Measurements from ENCODE around the gene WDR35.

The WDR35 gene

DNA sequence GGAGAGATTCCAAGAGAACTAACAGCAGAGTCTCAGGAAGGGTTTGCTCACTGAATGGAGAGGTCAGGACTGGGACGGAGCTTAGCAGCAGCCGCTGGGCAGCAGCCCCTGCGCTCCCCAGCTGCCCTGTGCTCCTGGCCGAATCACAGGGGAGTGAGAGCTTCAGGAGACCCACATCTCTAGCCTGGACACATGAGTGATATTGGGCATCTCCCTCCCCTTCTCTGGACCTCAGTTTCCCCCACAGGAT is 22.1 kb upstream of the WDR35 start:
- 30 to 31% methylated on average over 4 of the region's 4 CpGs for WGBS, 2 experiments
- no peaks in the 10 kb centered on the region for H3K9me3 ChIP-seq (ENCODE audit: control insufficient read depth, low read length)
- peak overlapping the region; percentile 39 for H3K4me3 ChIP-seq (ENCODE audit: insufficient read depth, low read depth, low read length)
- peaks cover 15% of the 10 kb centered on the region for H3K4me1 ChIP-seq (ENCODE audit: control insufficient read depth, insufficient read depth, low read length)
- H3K36me3 ChIP-seq (ENCODE audit: control insufficient read depth, insufficient read depth, low read length), result no peaks in the 10 kb centered on the region
- H3K27me3 ChIP-seq (ENCODE audit: control insufficient read depth, insufficient read depth, low read length, poor library complexity, severe bottlenecking), result peaks cover 44% of the 10 kb centered on the region
- no peak overlapping the region for H3K27ac ChIP-seq (ENCODE audit: insufficient read depth, low read depth, low read length, poor library complexity, severe bottlenecking)

DNA sequence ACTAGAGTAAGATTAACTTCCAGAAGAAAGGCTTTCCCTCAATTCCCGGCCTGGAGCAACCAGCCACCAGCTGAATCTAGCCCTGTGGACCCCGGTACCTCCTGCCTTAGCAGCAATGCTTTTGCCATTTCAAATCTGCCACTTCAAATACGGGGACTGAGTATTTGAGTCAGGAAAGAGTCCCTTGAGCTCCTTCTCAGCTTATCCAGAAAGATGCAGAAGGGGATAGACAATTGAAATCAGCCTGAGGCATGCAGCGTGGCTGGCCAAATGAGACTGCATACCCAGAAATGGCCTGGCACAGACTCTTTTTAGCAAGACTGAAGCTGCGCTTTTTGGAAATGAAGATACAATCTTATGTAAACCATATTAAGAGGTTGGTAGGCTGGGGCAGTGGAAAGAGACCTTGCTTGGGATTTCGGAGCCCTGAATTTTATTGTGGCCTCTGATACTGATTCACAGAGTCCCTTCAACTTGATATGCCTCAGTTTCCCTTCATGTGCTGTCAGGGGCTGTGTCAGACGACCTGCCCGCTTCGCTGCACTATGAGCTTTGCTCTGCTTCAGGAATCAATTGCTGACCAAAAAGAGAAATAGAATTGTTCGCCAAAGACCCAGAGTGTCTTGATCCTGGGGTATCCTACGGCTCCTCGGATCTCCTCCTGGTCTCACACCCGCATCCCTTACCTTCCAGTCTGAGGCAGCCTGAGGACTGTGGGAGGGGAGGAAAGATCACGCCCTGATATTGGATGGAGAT is 21.5 kb upstream of the WDR35 start:
- Histone ChIP-seq H3K4me3 (ENCODE audit: insufficient read depth, low read depth, low read length) (peak overlapping the region; percentile 39), H3K4me1 (ENCODE audit: control insufficient read depth, insufficient read depth, low read length) (peaks cover 15% of the 10 kb centered on the region), H3K27me3 (ENCODE audit: control insufficient read depth, insufficient read depth, low read length, poor library complexity, severe bottlenecking) (peaks cover 44% of the 10 kb centered on the region), H3K36me3 (ENCODE audit: control insufficient read depth, insufficient read depth, low read length) (no peaks in the 10 kb centered on the region), H3K27ac (ENCODE audit: insufficient read depth, low read depth, low read length, poor library complexity, severe bottlenecking) (no peak overlapping the region), H3K9me3 (ENCODE audit: control insufficient read depth, low read length) (no peaks in the 10 kb centered on the region)
- WGBS, 2 experiments, result 89% methylated on average over 14 of the region's 14 CpGs

DNA sequence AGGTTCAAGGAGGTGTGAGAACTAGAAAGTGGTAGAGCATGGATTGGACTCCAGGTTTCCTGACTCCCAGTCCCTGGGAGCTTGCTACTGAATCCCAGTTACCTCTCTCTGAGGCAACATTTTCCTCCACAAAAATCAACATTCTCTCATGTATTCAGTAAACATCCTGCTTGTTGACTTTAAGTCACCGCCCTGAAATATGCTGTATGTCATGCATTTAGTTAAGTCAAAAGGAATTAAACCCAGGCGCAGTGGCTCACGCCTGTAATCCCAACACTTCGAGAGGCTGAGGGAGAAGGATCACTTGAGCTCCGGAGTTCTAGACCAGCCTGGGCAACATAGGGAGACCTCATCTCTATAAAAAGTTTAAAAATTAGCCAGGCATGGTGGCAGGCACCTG is 18.8 kb upstream of the WDR35 start:
- H3K4me1 ChIP-seq (ENCODE audit: control insufficient read depth, insufficient read depth, low read length), result peaks cover 15% of the 10 kb centered on the region
- no peak overlapping the region for H3K27ac ChIP-seq (ENCODE audit: insufficient read depth, low read depth, low read length, poor library complexity, severe bottlenecking)
- H3K9me3 ChIP-seq (ENCODE audit: control insufficient read depth, low read length), result no peaks in the 10 kb centered on the region
- H3K36me3 ChIP-seq (ENCODE audit: control insufficient read depth, insufficient read depth, low read length), result no peaks in the 10 kb centered on the region
- no peak overlapping the region for H3K4me3 ChIP-seq (ENCODE audit: insufficient read depth, low read depth, low read length)
- peaks cover 37% of the 10 kb centered on the region for H3K27me3 ChIP-seq (ENCODE audit: control insufficient read depth, insufficient read depth, low read length, poor library complexity, severe bottlenecking)
- 88 to 93% methylated on average over 5 of the region's 5 CpGs for WGBS, 2 experiments

DNA sequence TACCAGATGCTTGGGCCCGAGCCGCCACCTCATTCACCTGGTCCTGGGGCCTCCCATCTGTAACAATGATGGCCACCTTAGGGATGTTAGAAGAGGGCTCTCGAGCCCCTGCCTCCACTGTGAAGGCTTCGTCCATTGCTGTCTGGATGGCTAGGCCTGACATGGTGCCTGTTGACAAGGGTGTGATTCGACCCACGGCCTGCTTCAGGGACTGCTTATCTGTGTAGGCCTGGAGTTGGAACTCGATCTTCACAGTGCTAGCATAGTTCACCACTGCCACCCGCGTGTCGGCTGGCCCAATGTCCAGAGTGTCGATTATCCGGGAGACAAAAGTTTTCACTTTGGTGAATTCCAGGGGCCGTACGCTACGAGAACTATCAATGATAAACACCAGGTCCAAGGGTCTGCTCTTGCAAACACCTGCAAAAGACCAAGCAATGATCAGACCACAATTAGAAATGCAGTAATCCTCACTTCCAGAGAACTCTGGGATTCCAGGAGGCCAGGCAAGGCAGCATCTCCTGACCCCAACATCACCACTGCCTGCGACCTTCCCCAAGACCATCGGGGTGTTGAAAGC is 16.1 kb upstream of the WDR35 start:
- Histone ChIP-seq H3K4me3 (ENCODE audit: insufficient read depth, low read depth, low read length) (no peak overlapping the region), H3K36me3 (ENCODE audit: control insufficient read depth, insufficient read depth, low read length) (no peaks in the 10 kb centered on the region), H3K27ac (ENCODE audit: insufficient read depth, low read depth, low read length, poor library complexity, severe bottlenecking) (no peak overlapping the region), H3K9me3 (ENCODE audit: control insufficient read depth, low read length) (no peaks in the 10 kb centered on the region), H3K27me3 (ENCODE audit: control insufficient read depth, insufficient read depth, low read length, poor library complexity, severe bottlenecking) (peaks cover 10% of the 10 kb centered on the region), H3K4me1 (ENCODE audit: control insufficient read depth, insufficient read depth, low read length) (peaks cover under 1% of the 10 kb centered on the region)
- 92 to 93% methylated on average over 17 of the region's 17 CpGs for WGBS, 2 experiments

DNA sequence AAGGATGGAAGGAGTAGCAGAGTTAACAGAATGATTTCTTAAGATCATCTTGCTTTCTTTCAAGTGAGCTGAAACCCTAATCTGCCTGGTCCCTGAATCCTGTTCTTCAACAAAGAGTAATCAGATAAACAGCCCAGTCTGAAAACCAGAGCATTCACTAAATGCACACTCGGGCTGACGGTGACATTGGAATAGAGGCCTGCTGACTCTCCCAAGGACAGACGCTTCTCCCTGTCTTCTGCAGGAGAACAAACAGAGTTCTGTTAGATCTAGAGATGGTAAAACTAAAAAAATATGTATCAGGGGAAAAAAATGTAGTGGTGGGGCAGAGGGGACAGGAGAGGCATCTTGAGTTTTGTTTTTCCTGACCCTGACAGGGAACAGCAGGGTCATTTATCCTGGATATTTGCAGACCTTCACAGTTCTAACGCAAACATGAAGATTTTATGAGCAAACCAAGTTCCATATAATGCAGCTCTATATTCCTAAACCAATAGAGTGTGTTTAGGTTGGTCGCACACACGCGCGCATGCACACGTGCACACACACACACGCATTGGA is 15.2 kb upstream of the WDR35 start:
- 87 to 94% methylated on average over 10 of the region's 10 CpGs for WGBS, 2 experiments
- peaks cover 1% of the 10 kb centered on the region for H3K27me3 ChIP-seq (ENCODE audit: control insufficient read depth, insufficient read depth, low read length, poor library complexity, severe bottlenecking)
- H3K27ac ChIP-seq (ENCODE audit: insufficient read depth, low read depth, low read length, poor library complexity, severe bottlenecking), result no peak overlapping the region
- no peak overlapping the region for H3K4me3 ChIP-seq (ENCODE audit: insufficient read depth, low read depth, low read length)
- H3K9me3 ChIP-seq (ENCODE audit: control insufficient read depth, low read length), result no peaks in the 10 kb centered on the region
- H3K36me3 ChIP-seq (ENCODE audit: control insufficient read depth, insufficient read depth, low read length), result no peaks in the 10 kb centered on the region
- no peaks in the 10 kb centered on the region for H3K4me1 ChIP-seq (ENCODE audit: control insufficient read depth, insufficient read depth, low read length)

DNA sequence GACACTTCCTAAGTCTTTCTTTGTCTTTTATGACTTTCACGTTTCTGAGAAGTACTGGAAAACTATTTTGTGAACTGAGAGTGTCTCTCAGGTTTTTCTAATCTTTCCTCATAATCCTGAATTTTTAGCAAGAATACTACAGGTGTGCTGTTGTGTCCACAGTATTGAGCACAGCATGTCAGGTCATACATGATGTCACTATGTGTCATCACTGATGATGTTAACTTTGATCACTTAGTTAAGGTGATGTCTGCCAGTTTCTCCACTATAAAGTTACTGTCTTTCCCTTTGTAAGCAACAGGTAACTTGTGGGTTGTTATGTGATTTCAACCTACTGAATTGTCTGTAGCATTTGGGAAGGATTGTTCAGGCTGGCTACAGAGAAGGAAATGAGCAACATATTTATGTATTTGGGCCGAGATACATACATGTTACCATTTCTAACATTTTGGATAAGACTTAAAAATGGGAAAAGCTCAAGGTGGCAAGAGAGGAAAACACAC is 11.5 kb upstream of the WDR35 start:
- H3K27me3 ChIP-seq (ENCODE audit: control insufficient read depth, insufficient read depth, low read length, poor library complexity, severe bottlenecking), result no peaks in the 10 kb centered on the region
- 91 to 100% methylated on average over 1 to 2 of the region's 2 CpGs for WGBS, 2 experiments
- no peak overlapping the region for H3K27ac ChIP-seq (ENCODE audit: insufficient read depth, low read depth, low read length, poor library complexity, severe bottlenecking)
- no peaks in the 10 kb centered on the region for H3K4me1 ChIP-seq (ENCODE audit: control insufficient read depth, insufficient read depth, low read length)
- H3K9me3 ChIP-seq (ENCODE audit: control insufficient read depth, low read length), result no peaks in the 10 kb centered on the region
- no peak overlapping the region for H3K4me3 ChIP-seq (ENCODE audit: insufficient read depth, low read depth, low read length)
- no peaks in the 10 kb centered on the region for H3K36me3 ChIP-seq (ENCODE audit: control insufficient read depth, insufficient read depth, low read length)

DNA sequence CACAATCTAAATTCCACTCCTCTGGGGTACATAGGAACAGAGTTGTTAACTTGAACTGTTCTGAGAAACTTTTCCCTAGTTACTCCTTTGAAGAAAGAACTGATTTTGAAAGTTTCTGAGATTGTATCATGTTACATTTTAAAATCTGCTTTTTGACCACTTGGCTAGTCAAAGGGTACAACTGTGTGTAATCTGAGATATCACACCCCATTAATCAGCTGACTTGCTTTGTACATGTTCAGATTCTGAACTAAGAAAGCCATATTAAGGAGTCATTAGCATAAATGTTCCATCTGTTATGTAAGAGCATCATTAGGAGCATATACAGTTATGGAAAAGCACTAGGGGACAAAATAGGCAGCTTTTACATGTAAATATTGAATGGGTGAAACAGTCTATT is 3.8 kb upstream of the WDR35 start:
- Histone ChIP-seq H3K36me3 (ENCODE audit: control insufficient read depth, insufficient read depth, low read length) (no peaks in the 10 kb centered on the region), H3K27me3 (ENCODE audit: control insufficient read depth, insufficient read depth, low read length, poor library complexity, severe bottlenecking) (no peaks in the 10 kb centered on the region), H3K27ac (ENCODE audit: insufficient read depth, low read depth, low read length, poor library complexity, severe bottlenecking) (no peak overlapping the region), H3K4me3 (ENCODE audit: insufficient read depth, low read depth, low read length) (no peak overlapping the region), H3K9me3 (ENCODE audit: control insufficient read depth, low read length) (no peaks in the 10 kb centered on the region), H3K4me1 (ENCODE audit: control insufficient read depth, insufficient read depth, low read length) (no peaks in the 10 kb centered on the region)

DNA sequence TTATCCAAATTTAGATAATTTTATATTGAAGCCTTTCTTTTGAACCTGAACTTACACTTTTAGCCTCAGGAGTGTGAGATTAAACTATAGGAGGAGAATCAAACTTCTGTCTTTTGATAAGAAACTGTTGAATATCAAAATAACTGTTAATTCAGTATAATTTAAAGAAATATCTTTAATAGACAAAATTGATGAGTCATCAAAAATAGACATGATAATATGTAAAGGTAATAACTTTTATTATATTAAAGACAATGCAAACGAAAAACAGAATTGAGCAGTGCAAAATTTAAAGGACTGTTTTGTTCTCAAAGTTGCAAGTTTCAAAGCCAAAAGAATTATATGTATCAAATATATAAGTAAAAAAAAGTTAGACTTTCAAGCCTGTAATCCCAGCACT is 2.0 kb upstream of the WDR35 start:
- WGBS, 2 experiments, result no CpG with 5 or more reads among the region's 1 CpG
- Histone ChIP-seq H3K4me1 (ENCODE audit: control insufficient read depth, insufficient read depth, low read length) (no peaks in the 10 kb centered on the region), H3K27me3 (ENCODE audit: control insufficient read depth, insufficient read depth, low read length, poor library complexity, severe bottlenecking) (no peaks in the 10 kb centered on the region), H3K27ac (ENCODE audit: insufficient read depth, low read depth, low read length, poor library complexity, severe bottlenecking) (no peak overlapping the region), H3K4me3 (ENCODE audit: insufficient read depth, low read depth, low read length) (no peak overlapping the region), H3K9me3 (ENCODE audit: control insufficient read depth, low read length) (no peaks in the 10 kb centered on the region), H3K36me3 (ENCODE audit: control insufficient read depth, insufficient read depth, low read length) (no peaks in the 10 kb centered on the region)

DNA sequence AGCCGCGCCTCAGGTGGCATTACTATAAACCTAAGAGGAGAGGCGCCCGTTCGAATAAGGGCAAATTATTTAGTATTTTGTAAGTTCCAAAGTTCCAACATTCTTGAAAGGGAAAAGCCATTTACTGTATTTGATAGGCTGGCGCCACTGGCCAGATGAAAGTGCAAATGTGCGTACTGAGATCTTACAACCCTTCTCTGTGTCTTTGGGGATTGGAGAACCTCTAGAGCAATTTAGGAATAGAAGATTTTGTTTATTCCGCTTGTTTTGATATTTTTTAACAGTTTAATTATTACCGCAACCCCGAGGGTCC is 467 bp upstream of the WDR35 start:
- no peaks in the 10 kb centered on the region for H3K4me1 ChIP-seq (ENCODE audit: control insufficient read depth, insufficient read depth, low read length)
- H3K4me3 ChIP-seq (ENCODE audit: insufficient read depth, low read depth, low read length), result peak overlapping the region; percentile 83
- H3K36me3 ChIP-seq (ENCODE audit: control insufficient read depth, insufficient read depth, low read length), result no peaks in the 10 kb centered on the region
- H3K27me3 ChIP-seq (ENCODE audit: control insufficient read depth, insufficient read depth, low read length, poor library complexity, severe bottlenecking), result no peaks in the 10 kb centered on the region
- 32 to 33% methylated on average over 10 of the region's 10 CpGs for WGBS, 2 experiments
- no peaks in the 10 kb centered on the region for H3K9me3 ChIP-seq (ENCODE audit: control insufficient read depth, low read length)
- H3K27ac ChIP-seq (ENCODE audit: insufficient read depth, low read depth, low read length, poor library complexity, severe bottlenecking), result no peak overlapping the region

DNA sequence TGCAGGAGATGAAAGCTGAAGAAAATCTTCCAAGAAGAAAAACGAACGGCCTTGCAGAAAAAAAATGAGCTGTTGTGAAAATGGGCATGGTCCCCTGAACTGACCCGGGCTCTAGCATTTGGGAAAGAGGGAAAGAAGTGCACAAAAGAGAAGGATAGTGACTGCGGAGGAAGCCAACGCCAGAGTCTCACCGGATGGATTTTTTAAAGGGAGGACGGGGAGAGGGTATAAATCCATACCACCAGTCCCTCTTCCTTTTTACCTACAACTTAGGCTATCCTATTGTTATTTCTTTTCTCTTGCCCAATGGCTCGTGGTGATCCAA is 601 bp downstream of the WDR35 start:
- peak overlapping the region; percentile 77 for H3K27ac ChIP-seq (ENCODE audit: insufficient read depth, low read depth, low read length, poor library complexity, severe bottlenecking)
- H3K27me3 ChIP-seq (ENCODE audit: control insufficient read depth, insufficient read depth, low read length, poor library complexity, severe bottlenecking), result no peaks in the 10 kb centered on the region
- WGBS, 2 experiments, result 0% methylated on average over 5 to 8 of the region's 8 CpGs
- H3K4me3 ChIP-seq (ENCODE audit: insufficient read depth, low read depth, low read length), result peak overlapping the region; percentile 83
- no peaks in the 10 kb centered on the region for H3K9me3 ChIP-seq (ENCODE audit: control insufficient read depth, low read length)
- no peaks in the 10 kb centered on the region for H3K36me3 ChIP-seq (ENCODE audit: control insufficient read depth, insufficient read depth, low read length)
- no peaks in the 10 kb centered on the region for H3K4me1 ChIP-seq (ENCODE audit: control insufficient read depth, insufficient read depth, low read length)

Measured in ectodermal cell (in vitro differentiated cells).